Epithelial cell of proximal tubule (primary cell): ENCODE measurements around the gene ZIC5. TPM values are rescaled to one million over a fixed set of nuclear protein-coding genes. Genes with fewer than 3 reads are reported as not detected.
A peak's percentile ranks its signal among the peaks of the same experiment; 100 is the strongest.

ENCODE experiments used
- DNase-seq: peaks from one replicate; pipeline ENCODE4 v3.0.0-alpha.2; 2011; ENCODE audit warnings: low read depth
- H3K4me3 ChIP-seq: 2 replicates; pipeline ENCODE4 v1.5.1; 2011; ENCODE audit warnings: low read depth, mild to moderate bottlenecking, low read length
- total RNA-seq: library from RNA; depleted of rRNA; stranded (reverse); fragments of >200 nt; gene quantifications from 2 replicates; pipeline ENCODE4 v1.2.3, GENCODE V29; 2015
- TF ChIP-seq, protein P1 (sequence below): conservative IDR thresholded peaks from 2 replicates; pipeline ENCODE4 v1.5.1; 2012; ENCODE audit warnings: low read depth, mild to moderate bottlenecking, low read length

The ZIC5 gene
- total RNA-seq, 1 donor from 2014 or later = not detected

DNA sequence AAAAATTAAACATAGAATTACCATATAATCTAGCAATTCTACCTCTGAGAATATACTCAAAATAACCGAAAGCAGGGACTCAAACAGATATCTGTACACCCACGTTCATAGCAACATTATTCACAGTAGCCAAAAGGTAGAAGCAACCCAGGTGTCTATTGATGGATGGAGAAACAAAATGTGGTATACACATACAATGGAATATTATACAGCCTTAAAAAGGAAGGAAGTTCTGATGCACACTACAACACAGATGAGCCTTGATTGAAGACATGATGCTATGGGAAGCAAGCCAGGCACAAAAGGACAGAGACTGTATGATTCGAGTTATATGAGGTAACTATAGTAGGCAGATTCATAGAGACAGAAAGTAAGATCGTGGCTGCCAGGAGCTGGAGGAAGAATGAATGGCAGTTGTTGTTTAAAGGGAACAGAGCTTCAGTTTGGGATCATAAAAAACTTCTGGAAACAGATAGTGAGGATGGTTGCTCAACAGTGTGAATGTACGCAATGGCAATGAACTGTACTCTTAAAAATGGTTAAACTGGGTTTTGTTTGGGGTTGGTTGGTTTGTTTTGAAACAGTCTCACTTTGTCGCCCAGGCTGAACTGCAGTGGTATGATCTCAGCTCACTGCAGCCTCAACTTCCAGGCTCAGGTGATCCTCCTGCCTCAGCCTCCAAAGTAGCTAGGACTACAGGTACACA lies 47.5 kb downstream of the ZIC5 start:
- DNase-seq = no peak
- TF ChIP-seq, protein P1, sequence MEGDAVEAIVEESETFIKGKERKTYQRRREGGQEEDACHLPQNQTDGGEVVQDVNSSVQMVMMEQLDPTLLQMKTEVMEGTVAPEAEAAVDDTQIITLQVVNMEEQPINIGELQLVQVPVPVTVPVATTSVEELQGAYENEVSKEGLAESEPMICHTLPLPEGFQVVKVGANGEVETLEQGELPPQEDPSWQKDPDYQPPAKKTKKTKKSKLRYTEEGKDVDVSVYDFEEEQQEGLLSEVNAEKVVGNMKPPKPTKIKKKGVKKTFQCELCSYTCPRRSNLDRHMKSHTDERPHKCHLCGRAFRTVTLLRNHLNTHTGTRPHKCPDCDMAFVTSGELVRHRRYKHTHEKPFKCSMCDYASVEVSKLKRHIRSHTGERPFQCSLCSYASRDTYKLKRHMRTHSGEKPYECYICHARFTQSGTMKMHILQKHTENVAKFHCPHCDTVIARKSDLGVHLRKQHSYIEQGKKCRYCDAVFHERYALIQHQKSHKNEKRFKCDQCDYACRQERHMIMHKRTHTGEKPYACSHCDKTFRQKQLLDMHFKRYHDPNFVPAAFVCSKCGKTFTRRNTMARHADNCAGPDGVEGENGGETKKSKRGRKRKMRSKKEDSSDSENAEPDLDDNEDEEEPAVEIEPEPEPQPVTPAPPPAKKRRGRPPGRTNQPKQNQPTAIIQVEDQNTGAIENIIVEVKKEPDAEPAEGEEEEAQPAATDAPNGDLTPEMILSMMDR = no peak
- no peak overlapping the region for H3K4me3 ChIP-seq

DNA sequence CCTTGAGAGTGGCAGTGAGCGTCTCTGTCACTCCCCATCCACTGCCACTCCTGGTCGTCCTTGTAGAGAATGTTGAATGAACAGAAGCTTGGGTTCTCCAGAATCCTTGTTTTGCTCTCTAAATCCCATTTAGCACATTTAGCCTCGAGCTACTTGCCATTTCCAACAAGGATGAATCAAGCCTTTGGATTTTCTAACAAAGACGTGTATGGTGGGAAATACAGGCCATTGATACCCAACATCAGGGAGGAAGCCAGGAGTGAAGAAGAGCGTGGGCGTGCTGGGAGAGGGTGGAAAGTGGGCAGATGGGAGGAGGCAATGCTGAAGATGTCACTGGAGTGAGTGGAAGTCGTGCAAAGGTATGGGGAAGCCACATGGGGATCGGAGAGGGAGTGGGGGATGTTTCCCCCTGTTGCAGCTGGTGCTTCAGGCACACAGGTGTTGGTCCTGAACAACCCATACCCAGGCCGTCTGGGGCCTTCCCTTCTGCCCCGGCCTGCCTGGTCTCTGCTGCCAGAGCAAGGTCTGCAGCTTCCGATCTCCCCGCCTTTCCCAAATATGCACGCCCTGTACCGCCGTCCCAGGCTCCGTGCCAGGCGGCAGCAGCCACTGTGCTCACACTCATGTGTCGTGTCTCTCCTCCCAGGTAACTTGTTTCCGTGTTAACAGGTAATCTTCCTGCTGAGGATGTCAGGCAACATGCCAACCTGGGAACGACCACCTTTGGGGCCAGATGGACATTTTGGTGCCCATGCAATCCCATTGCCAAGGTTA lies 48.7 kb downstream of the ZIC5 start:
- TF ChIP-seq, protein P1 = no peak
- no peak for DNase-seq
- no peak overlapping the region for H3K4me3 ChIP-seq

DNA sequence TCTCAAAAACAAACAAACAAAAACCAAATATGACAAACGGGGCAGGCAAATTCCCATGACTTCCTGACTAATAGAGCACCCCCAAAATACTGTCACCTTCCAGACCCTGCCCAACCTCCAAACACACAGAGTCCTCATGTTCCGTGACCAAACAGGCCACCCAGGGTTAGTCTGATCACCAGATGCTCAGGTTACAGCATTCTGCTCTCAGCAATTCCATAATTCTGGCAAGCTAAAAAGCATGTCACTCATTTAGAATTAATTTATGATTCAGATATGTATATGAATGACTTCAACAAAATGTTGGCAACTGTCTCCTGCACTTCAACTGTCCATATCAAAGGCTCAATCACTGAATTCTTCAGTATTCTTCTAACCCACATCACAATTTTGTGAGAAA lies 52.4 kb downstream of the ZIC5 start:
- no peak for DNase-seq
- TF ChIP-seq, protein P1 = no peak
- no peak overlapping the region for H3K4me3 ChIP-seq

DNA sequence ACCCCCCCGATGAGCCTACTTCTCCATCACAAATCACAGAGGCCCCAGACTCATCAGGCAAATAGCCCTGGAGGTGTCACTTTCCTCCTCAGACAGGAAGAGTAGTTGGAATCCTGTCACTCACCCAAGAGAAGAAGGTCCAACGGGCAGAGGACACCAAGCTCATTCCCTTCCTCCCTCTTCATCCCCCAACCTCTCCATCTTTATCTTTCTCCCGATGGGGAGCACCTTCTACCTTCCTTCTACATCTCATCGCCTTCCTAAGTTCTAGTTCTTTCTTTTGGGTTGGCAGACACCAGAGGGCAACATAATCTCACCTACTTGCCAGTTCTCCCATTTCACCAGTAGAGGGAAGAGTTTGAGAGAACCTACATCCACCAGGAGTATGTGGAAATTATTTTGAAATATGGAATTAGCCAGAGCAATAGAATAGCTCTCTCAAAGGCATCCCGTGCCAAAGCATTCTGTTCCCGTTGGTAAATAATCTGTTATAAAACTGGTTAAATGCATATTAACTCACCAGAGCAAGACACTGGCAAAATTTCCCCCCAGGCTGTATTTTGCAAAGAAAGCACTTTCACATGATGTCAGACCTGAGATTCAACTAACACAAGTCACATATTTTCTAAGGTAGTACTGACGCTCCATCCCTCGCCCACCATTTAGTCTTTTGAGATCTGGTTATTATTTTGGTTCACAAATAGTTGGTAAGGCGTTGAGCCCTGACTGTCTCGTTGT lies 55.0 kb downstream of the ZIC5 start:
- peak; percentile 32 for DNase-seq
- TF ChIP-seq, protein P1 = peak; percentile 100
- no peak overlapping the region for H3K4me3 ChIP-seq

DNA sequence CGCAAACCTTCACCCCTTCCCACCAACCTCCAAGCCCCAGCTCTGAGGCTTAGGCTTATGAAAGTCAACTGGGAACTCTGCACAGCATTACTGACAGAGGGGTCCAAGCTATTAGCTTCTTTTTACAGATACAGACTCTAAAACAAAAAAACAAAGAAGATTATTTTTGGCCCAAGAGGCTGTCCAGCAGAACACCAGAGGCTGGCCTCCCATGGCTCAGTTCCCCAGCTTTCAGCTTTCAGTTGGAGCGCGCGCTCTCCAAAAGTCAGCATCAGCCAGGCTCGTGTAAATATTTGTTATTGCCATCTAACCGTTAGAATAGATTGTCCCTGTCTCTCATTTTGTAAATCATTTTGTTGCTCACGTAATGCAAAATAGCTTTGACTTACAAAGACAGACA lies 58.4 kb downstream of the ZIC5 start:
- no peak for DNase-seq
- TF ChIP-seq, protein P1 = no peak
- H3K4me3 ChIP-seq = no peak overlapping the region

Other genes starting within 250 kb of the ZIC5 start
- under 0.01 TPM in 1 of 2 replicates, not detected in the other for gene ZIC2, start 10.0 kb upstream of the ZIC5 start, total RNA-seq
- gene PCCA, start 117.3 kb upstream of the ZIC5 start, total RNA-seq = 14.4 and 17.8 TPM in 2 replicates